ENCODE results near the gene GYPA. TPM values are rescaled to one million over a fixed set of nuclear protein-coding genes. Genes with fewer than 3 reads are reported as not detected.

Gene GYPA
- total and polyA plus RNA-seq, 2 experiments from 2014 or later: not detected

- Histone ChIP-seq H3K36me3 (ENCODE audit: insufficient read depth) (no peaks in the 10 kb centered on the region), H3K9me2 (ENCODE audit: insufficient read depth) (no peaks in the 10 kb centered on the region), H3K4me3 (no peak overlapping the region), H3K27ac (ENCODE audit: low read depth) (no peak overlapping the region), H3K79me2 (replicated peaks; ENCODE audit: insufficient read depth) (no peaks in the 10 kb centered on the region), H3K4me2 (no peak overlapping the region), H4K20me1 (replicated peaks; ENCODE audit: insufficient read depth) (no peaks in the 10 kb centered on the region), H3K27me3 (ENCODE audit: insufficient read depth) (no peaks in the 10 kb centered on the region), H2AFZ (no peak overlapping the region), H3F3A (replicated peaks; ENCODE audit: low read depth) (no peaks in the 10 kb centered on the region), H3K4me1 (ENCODE audit: insufficient read depth) (peaks cover 25% of the 10 kb centered on the region; the same call in 1 of the 2 replicates)
- peaks cover 11% of the 10 kb centered on the region; the same call in 2 of the 3 replicates for H3K4me1 Mint-ChIP-seq
- TF ChIP-seq ZNF114 (CRISPR knock-in tag; IDR thresholded peaks at IDR 0.05): no peak
- TF ChIP-seq CREB1 (CRISPR knock-in tag; IDR thresholded peaks at IDR 0.05; ENCODE audit: low read depth): no peak
- TF ChIP-seq ETS1 (IDR thresholded peaks at IDR 0.05): no peak
- no peak for TF ChIP-seq NANOG (IDR thresholded peaks at IDR 0.05; ENCODE audit: borderline replicate concordance)
- no peak for TF ChIP-seq ZNF331 (CRISPR knock-in tag; IDR thresholded peaks at IDR 0.05; ENCODE audit: low read depth)
- TF ChIP-seq, protein P1, sequence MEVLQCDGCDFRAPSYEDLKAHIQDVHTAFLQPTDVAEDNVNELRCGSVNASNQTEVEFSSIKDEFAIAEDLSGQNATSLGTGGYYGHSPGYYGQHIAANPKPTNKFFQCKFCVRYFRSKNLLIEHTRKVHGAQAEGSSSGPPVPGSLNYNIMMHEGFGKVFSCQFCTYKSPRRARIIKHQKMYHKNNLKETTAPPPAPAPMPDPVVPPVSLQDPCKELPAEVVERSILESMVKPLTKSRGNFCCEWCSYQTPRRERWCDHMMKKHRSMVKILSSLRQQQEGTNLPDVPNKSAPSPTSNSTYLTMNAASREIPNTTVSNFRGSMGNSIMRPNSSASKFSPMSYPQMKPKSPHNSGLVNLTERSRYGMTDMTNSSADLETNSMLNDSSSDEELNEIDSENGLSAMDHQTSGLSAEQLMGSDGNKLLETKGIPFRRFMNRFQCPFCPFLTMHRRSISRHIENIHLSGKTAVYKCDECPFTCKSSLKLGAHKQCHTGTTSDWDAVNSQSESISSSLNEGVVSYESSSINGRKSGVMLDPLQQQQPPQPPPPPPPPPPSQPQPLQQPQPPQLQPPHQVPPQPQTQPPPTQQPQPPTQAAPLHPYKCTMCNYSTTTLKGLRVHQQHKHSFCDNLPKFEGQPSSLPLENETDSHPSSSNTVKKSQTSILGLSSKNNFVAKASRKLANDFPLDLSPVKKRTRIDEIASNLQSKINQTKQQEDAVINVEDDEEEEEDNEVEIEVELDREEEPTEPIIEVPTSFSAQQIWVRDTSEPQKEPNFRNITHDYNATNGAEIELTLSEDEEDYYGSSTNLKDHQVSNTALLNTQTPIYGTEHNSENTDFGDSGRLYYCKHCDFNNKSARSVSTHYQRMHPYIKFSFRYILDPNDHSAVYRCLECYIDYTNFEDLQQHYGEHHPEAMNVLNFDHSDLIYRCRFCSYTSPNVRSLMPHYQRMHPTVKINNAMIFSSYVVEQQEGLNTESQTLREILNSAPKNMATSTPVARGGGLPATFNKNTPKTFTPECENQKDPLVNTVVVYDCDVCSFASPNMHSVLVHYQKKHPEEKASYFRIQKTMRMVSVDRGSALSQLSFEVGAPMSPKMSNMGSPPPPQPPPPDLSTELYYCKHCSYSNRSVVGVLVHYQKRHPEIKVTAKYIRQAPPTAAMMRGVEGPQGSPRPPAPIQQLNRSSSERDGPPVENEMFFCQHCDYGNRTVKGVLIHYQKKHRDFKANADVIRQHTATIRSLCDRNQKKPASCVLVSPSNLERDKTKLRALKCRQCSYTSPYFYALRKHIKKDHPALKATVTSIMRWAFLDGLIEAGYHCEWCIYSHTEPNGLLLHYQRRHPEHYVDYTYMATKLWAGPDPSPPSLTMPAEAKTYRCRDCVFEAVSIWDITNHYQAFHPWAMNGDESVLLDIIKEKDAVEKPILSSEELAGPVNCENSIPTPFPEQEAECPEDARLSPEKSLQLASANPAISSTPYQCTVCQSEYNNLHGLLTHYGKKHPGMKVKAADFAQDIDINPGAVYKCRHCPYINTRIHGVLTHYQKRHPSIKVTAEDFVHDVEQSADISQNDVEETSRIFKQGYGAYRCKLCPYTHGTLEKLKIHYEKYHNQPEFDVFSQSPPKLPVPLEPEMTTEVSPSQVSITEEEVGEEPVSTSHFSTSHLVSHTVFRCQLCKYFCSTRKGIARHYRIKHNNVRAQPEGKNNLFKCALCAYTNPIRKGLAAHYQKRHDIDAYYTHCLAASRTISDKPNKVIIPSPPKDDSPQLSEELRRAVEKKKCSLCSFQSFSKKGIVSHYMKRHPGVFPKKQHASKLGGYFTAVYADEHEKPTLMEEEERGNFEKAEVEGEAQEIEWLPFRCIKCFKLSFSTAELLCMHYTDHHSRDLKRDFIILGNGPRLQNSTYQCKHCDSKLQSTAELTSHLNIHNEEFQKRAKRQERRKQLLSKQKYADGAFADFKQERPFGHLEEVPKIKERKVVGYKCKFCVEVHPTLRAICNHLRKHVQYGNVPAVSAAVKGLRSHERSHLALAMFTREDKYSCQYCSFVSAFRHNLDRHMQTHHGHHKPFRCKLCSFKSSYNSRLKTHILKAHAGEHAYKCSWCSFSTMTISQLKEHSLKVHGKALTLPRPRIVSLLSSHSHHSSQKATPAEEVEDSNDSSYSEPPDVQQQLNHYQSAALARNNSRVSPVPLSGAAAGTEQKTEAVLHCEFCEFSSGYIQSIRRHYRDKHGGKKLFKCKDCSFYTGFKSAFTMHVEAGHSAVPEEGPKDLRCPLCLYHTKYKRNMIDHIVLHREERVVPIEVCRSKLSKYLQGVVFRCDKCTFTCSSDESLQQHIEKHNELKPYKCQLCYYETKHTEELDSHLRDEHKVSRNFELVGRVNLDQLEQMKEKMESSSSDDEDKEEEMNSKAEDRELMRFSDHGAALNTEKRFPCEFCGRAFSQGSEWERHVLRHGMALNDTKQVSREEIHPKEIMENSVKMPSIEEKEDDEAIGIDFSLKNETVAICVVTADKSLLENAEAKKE (CRISPR knock-in tag; IDR thresholded peaks at IDR 0.05): no peak
- TF ChIP-seq POLR2AphosphoS5 (IDR thresholded peaks at IDR 0.05; ENCODE audit: low read depth): no peak
- no peak for TF ChIP-seq CTCF (conservative IDR thresholded peaks at IDR 0.05; ENCODE audit: low read depth in 2 of 2)
- TF ChIP-seq STAT1 (IDR thresholded peaks at IDR 0.05; ENCODE audit: unreplicated experiment): no peak
- TF ChIP-seq EZH2phosphoT487 (IDR thresholded peaks at IDR 0.05; ENCODE audit: unreplicated experiment): no peak
- TF ChIP-seq EZH2 (IDR thresholded peaks at IDR 0.05; ENCODE audit: low read depth, unreplicated experiment): no peak
- no peak for TF ChIP-seq JUNB (IDR thresholded peaks at IDR 0.05; ENCODE audit: unreplicated experiment)
- TF ChIP-seq REST (IDR thresholded peaks at IDR 0.05; ENCODE audit: unreplicated experiment): no peak
- DNase-seq (ENCODE audit: low spot score) (no peak), ATAC-seq (no peak)
- no peaks in the 10 kb centered on the region for H3K9me3 Mint-ChIP-seq
- H3K36me3 Mint-ChIP-seq (ENCODE audit: low read depth): no peaks in the 10 kb centered on the region
- H3K4me3 Mint-ChIP-seq: no peak overlapping the region
- no peak overlapping the region for H3K27ac Mint-ChIP-seq
- H3K27me3 Mint-ChIP-seq (ENCODE audit: insufficient read depth, low read depth, poor library complexity): no peaks in the 10 kb centered on the region
Measured at GRCh38 chr4:144113546-144113945, 27.0 kb downstream of the GYPA start.

Measured in GM23338 (cell line).